ENCODE measurements around the gene NAT14.
A peak's percentile ranks its signal among the peaks of the same experiment; 100 is the strongest.

The NAT14 gene, protein sequence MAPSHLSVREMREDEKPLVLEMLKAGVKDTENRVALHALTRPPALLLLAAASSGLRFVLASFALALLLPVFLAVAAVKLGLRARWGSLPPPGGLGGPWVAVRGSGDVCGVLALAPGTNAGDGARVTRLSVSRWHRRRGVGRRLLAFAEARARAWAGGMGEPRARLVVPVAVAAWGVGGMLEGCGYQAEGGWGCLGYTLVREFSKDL

GRCh38 chr19:55484593-55485438, at the start of gene NAT14:
Gene NAT14, plus strand, starts transcription at chr19:55485188. Its CDS starts 521 bp downstream, at chr19:55485709.
- Histone ChIP-seq H3K27me3 (replicated peaks; ENCODE audit: control insufficient read depth, insufficient read depth, low read length) (no peaks in the 10 kb centered on the region), H3K36me3 (ENCODE audit: control insufficient read depth, insufficient read depth, low read length, severe bottlenecking) (peaks cover 6% of the 10 kb centered on the region), H3K9ac (ENCODE audit: low read length) (peak within 1 kb of the TSS; percentile 77), H3K9me3 (ENCODE audit: control insufficient read depth, low read length) (no peaks in the 10 kb centered on the region), H3K4me3 (ENCODE audit: low read length) (peak within 1 kb of the TSS; percentile 79), H3K4me1 (ENCODE audit: control insufficient read depth, insufficient read depth, low read length) (peaks cover 45% of the 10 kb centered on the region)
- DNase-seq (ENCODE audit: low read depth) = peak; percentile 81

DNA sequence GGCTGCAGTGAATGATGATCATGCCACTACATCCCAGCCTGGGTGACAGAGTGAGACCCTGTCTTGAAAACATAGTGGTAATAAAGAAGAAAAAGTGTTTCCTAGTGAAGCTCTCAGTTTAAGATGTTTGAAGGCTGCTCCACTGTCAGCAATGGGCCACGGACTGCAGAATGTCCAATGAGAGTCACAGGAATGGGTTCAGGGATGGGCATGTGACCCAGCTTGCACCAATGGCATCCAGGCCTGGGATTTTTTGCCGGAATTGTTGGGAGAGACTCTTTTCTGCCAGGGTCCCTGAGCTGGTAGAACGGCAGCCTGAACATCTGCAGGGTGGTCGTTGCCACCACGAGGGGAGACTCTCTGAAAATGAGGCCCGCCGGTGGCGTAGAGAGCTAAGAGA, 48.1 kb upstream of the NAT14 start:
- Histone ChIP-seq H3K36me3 (ENCODE audit: control insufficient read depth, insufficient read depth, low read length, severe bottlenecking) (no peaks in the 10 kb centered on the region), H3K4me3 (ENCODE audit: low read length) (no peak overlapping the region), H3K9ac (ENCODE audit: low read length) (no peak overlapping the region), H3K9me3 (ENCODE audit: control insufficient read depth, low read length) (no peaks in the 10 kb centered on the region), H3K4me1 (ENCODE audit: control insufficient read depth, insufficient read depth, low read length) (no peaks in the 10 kb centered on the region), H3K27me3 (replicated peaks; ENCODE audit: control insufficient read depth, insufficient read depth, low read length) (peaks cover 69% of the 10 kb centered on the region)
- no peak for DNase-seq (ENCODE audit: low read depth)

DNA sequence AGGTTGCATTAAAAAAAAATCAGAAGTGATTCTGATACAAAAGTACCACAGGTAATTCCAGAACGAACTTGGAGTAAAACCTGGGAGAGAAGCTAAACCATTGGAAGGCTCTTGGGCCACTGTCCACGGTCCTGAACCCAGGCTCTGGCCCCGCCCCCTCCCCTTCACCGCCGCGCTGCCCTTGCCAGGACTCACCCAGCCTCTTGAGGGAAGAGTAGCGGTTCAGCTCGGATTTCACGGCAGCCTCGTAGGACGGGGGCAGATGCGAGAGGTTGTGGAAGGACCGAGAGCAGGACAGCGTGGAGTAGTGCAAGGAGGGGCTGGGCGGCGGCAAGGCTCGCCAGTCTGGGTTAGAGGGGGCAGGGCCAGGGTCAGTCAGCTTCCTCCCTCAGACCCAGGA, 47.6 kb upstream of the NAT14 start:
- no peak overlapping the region for H3K9ac ChIP-seq (ENCODE audit: low read length)
- no peaks in the 10 kb centered on the region for H3K36me3 ChIP-seq (ENCODE audit: control insufficient read depth, insufficient read depth, low read length, severe bottlenecking)
- H3K27me3 ChIP-seq (replicated peaks; ENCODE audit: control insufficient read depth, insufficient read depth, low read length) = peaks cover 65% of the 10 kb centered on the region
- H3K9me3 ChIP-seq (ENCODE audit: control insufficient read depth, low read length) = no peaks in the 10 kb centered on the region
- peak; percentile 75 for DNase-seq (ENCODE audit: low read depth)
- H3K4me3 ChIP-seq (ENCODE audit: low read length) = no peak overlapping the region
- H3K4me1 ChIP-seq (ENCODE audit: control insufficient read depth, insufficient read depth, low read length) = no peaks in the 10 kb centered on the region

- Histone ChIP-seq H3K36me3 (ENCODE audit: control insufficient read depth, insufficient read depth, low read length, severe bottlenecking) (no peaks in the 10 kb centered on the region), H3K9ac (ENCODE audit: low read length) (no peak overlapping the region), H3K4me3 (ENCODE audit: low read length) (no peak overlapping the region), H3K27me3 (replicated peaks; ENCODE audit: control insufficient read depth, insufficient read depth, low read length) (peaks cover 63% of the 10 kb centered on the region), H3K9me3 (ENCODE audit: control insufficient read depth, low read length) (no peaks in the 10 kb centered on the region), H3K4me1 (ENCODE audit: control insufficient read depth, insufficient read depth, low read length) (no peaks in the 10 kb centered on the region)
- DNase-seq (ENCODE audit: low read depth) = no peak
Observed at GRCh38 chr19:55439052-55439451, 45.9 kb upstream of the NAT14 start.

DNA sequence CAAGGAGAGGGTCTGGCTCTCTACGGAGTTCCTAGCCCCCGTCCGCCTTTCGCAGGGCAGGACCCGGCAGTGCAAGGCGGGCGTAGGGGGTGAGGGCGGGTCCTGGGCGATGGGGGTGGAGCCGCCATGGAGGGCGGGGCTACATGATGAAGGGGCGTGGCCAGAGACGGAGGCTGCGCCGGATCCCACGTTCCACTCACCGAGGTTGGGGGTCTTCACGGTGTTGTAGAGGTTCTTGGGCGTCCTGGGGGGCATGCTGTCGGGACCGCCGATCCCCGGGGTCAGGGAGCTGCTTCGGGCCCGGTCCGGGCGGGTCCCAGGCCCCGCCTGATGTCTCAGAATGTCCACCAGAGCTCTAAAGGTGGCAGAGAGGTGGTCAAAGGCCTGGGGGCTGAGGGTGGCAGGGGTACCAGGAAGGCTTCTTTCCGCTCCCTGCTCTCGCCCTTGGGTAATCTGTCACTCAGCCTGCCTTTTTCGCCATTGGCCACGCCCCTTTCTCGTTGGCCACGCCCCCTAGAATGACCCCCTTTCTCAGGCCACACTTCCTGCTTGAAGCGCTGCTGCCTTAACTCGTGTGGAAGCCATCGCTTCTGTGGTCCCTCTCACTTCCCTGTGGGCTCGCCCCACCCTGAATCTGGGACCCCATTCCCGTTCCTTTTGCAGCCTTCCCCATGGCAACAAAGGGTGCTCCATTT, 44.4 kb upstream of the NAT14 start:
- Histone ChIP-seq H3K4me1 (ENCODE audit: control insufficient read depth, insufficient read depth, low read length) (no peaks in the 10 kb centered on the region), H3K4me3 (ENCODE audit: low read length) (no peak overlapping the region), H3K9ac (ENCODE audit: low read length) (no peak overlapping the region), H3K36me3 (ENCODE audit: control insufficient read depth, insufficient read depth, low read length, severe bottlenecking) (no peaks in the 10 kb centered on the region), H3K27me3 (replicated peaks; ENCODE audit: control insufficient read depth, insufficient read depth, low read length) (peaks cover 66% of the 10 kb centered on the region), H3K9me3 (ENCODE audit: control insufficient read depth, low read length) (no peaks in the 10 kb centered on the region)
- DNase-seq (ENCODE audit: low read depth) = no peak

DNA sequence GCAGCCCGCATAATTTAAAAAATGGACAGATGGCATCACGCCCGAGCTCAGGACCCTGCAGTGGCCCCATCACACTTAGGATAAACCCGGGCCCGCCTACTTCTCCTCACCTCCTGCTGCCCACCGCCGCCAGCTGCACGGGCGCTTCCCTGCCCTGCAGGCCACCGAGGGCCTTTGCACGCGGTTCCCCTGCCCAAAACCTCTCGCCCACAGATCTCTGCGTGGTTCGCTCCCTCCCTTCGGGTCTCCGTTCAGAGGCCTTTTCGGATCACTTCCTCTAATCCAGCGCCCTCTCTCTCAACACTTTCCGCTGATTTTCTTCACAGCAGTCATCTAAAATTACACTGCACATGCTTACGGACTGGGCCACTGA, 43.7 kb upstream of the NAT14 start:
- DNase-seq (ENCODE audit: low read depth) = no peak
- no peaks in the 10 kb centered on the region for H3K36me3 ChIP-seq (ENCODE audit: control insufficient read depth, insufficient read depth, low read length, severe bottlenecking)
- H3K9ac ChIP-seq (ENCODE audit: low read length) = no peak overlapping the region
- H3K27me3 ChIP-seq (replicated peaks; ENCODE audit: control insufficient read depth, insufficient read depth, low read length) = peaks cover 69% of the 10 kb centered on the region
- H3K4me1 ChIP-seq (ENCODE audit: control insufficient read depth, insufficient read depth, low read length) = no peaks in the 10 kb centered on the region
- H3K4me3 ChIP-seq (ENCODE audit: low read length) = no peak overlapping the region
- no peaks in the 10 kb centered on the region for H3K9me3 ChIP-seq (ENCODE audit: control insufficient read depth, low read length)

- H3K36me3 ChIP-seq (ENCODE audit: control insufficient read depth, insufficient read depth, low read length, severe bottlenecking) = no peaks in the 10 kb centered on the region
- H3K4me3 ChIP-seq (ENCODE audit: low read length) = no peak overlapping the region
- H3K4me1 ChIP-seq (ENCODE audit: control insufficient read depth, insufficient read depth, low read length) = no peaks in the 10 kb centered on the region
- DNase-seq (ENCODE audit: low read depth) = no peak
- no peaks in the 10 kb centered on the region for H3K9me3 ChIP-seq (ENCODE audit: control insufficient read depth, low read length)
- H3K9ac ChIP-seq (ENCODE audit: low read length) = no peak overlapping the region
- H3K27me3 ChIP-seq (replicated peaks; ENCODE audit: control insufficient read depth, insufficient read depth, low read length) = peaks cover 70% of the 10 kb centered on the region
Observed at GRCh38 chr19:55441692-55442321, 43.2 kb upstream of the NAT14 start.

GRCh38 chr19:55442372-55442961, 42.5 kb upstream of the NAT14 start:
- Histone ChIP-seq H3K27me3 (replicated peaks; ENCODE audit: control insufficient read depth, insufficient read depth, low read length) (peaks cover 71% of the 10 kb centered on the region), H3K4me1 (ENCODE audit: control insufficient read depth, insufficient read depth, low read length) (no peaks in the 10 kb centered on the region), H3K36me3 (ENCODE audit: control insufficient read depth, insufficient read depth, low read length, severe bottlenecking) (no peaks in the 10 kb centered on the region), H3K4me3 (ENCODE audit: low read length) (no peak overlapping the region), H3K9ac (ENCODE audit: low read length) (no peak overlapping the region), H3K9me3 (ENCODE audit: control insufficient read depth, low read length) (no peaks in the 10 kb centered on the region)
- DNase-seq (ENCODE audit: low read depth) = no peak

GRCh38 chr19:55443045-55443823, 41.8 kb upstream of the NAT14 start, which contains the start of gene SHISA7:
Gene SHISA7, minus strand, starts transcription at chr19:55443300. Its CDS starts 437 bp downstream, at chr19:55442863.
- no peaks in the 10 kb centered on the region for H3K4me1 ChIP-seq (ENCODE audit: control insufficient read depth, insufficient read depth, low read length)
- peaks cover 69% of the 10 kb centered on the region for H3K27me3 ChIP-seq (replicated peaks; ENCODE audit: control insufficient read depth, insufficient read depth, low read length)
- H3K4me3 ChIP-seq (ENCODE audit: low read length) = no peak within 1 kb of the TSS
- no peak within 1 kb of the TSS for H3K9ac ChIP-seq (ENCODE audit: low read length)
- no peaks in the 10 kb centered on the region for H3K9me3 ChIP-seq (ENCODE audit: control insufficient read depth, low read length)
- no peak for DNase-seq (ENCODE audit: low read depth)
- no peaks in the 10 kb centered on the region for H3K36me3 ChIP-seq (ENCODE audit: control insufficient read depth, insufficient read depth, low read length, severe bottlenecking)

DNA sequence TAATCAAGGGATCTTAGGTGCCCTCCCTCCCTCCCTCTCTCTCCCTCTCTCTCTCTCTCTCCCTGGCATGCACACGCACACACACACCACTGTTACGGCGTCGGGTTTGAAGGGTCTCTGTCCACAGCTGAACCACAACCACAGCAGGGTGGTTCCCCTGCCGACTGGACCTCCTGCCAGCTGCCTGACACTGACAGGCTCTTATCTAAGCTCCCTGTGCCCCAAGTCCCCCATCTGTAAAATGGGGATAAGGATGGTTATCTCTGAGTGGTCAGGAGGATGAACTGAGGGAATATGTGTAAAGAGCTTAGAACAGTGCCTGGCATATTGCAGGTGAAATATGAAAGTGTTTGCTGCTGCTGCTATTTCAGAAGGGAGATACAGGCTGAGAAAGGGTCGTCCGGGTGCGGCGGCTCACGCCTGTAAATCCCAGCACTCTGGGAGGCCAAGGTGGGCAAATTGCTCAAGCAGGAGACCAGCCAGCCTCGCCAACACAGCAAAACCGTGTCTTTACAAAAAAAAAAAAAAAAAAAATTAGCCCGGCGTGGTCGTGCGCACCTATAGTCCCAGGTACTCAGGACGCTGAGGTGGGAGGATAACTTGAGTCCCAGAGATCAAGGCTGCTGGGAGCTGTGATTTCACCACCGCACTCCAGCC, 41.0 kb upstream of the NAT14 start:
- no peaks in the 10 kb centered on the region for H3K4me1 ChIP-seq (ENCODE audit: control insufficient read depth, insufficient read depth, low read length)
- no peaks in the 10 kb centered on the region for H3K9me3 ChIP-seq (ENCODE audit: control insufficient read depth, low read length)
- no peak overlapping the region for H3K9ac ChIP-seq (ENCODE audit: low read length)
- peaks cover 62% of the 10 kb centered on the region for H3K27me3 ChIP-seq (replicated peaks; ENCODE audit: control insufficient read depth, insufficient read depth, low read length)
- DNase-seq (ENCODE audit: low read depth) = no peak
- no peaks in the 10 kb centered on the region for H3K36me3 ChIP-seq (ENCODE audit: control insufficient read depth, insufficient read depth, low read length, severe bottlenecking)
- H3K4me3 ChIP-seq (ENCODE audit: low read length) = no peak overlapping the region

All from adipocyte (in vitro differentiated cells).